ENCODE results near the gene TMEM132C. TPM values are rescaled to one million over a fixed set of nuclear protein-coding genes. Genes with fewer than 3 reads are reported as not detected.
"Not testable (repeated sequence)": the region's sequence is repeated elsewhere in the genome, so short reads cannot be mapped to it uniquely, and the experiment has no call there.

The TMEM132C gene
- total RNA-seq, 2 experiments from 2014 or later: not detected

DNA sequence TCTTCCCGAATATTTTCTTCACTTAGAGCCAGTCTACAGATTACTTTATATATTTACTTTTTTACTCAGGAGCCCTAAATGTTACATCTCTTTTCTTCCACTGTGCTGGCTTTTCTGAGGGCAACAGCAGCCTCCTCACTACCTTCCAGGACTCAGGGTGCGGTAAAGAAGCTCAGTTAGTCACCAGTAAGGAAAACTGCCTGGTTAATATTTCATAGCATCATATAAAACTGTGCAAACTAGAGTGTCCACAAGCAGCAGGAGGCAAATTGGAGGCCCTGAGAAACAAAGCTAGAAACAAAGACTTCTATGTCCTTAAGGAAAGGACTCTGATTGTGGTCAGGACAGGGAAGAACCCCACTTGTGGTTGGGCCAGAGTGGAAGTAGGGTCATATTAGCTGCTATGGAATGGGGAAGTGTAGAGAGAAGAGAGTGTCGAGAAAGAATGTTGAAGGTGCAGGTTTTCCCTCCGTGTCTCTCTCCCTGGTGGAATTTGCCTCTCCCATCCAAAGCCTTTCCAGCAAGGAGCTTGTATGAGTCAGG, 336.7 kb downstream of the TMEM132C start:
- H3K27me3 Mint-ChIP-seq (ENCODE audit: low read depth): no peaks in the 10 kb centered on the region
- CTCF ChIA-PET: no interaction called here
- no peaks in the 10 kb centered on the region for H3K4me1 Mint-ChIP-seq (ENCODE audit: low read depth)
- intact Hi-C loops (cut with micrococcal nuclease): no loop called here
- H3K9me3 Mint-ChIP-seq: no peaks in the 10 kb centered on the region
- no peaks in the 10 kb centered on the region for H3K36me3 Mint-ChIP-seq (ENCODE audit: low read depth)
- no peak for DNase-seq
- H3K4me3 Mint-ChIP-seq: no peak overlapping the region
- no peak overlapping the region for H3K27ac Mint-ChIP-seq

DNA sequence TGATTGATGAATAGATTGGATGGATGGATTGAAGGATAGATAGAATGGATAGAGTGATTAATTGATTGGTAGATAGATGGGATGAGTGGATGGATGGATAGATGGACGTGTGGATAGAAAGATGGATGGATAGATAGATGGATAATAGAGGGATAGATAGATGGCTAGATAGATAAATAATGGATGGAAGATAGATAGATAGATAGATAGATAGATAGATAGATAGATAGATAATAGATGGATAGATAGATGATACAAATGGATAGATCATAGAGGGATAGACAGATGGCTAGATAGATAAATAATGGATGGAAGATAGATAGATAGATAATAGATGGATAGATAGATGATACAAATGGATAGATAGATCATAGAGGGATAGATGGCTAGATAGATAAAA, 337.2 kb downstream of the TMEM132C start:
- CTCF ChIA-PET; H3K27ac Mint-ChIP-seq; H3K27me3 Mint-ChIP-seq (ENCODE audit: low read depth): not testable (repeated sequence)

DNA sequence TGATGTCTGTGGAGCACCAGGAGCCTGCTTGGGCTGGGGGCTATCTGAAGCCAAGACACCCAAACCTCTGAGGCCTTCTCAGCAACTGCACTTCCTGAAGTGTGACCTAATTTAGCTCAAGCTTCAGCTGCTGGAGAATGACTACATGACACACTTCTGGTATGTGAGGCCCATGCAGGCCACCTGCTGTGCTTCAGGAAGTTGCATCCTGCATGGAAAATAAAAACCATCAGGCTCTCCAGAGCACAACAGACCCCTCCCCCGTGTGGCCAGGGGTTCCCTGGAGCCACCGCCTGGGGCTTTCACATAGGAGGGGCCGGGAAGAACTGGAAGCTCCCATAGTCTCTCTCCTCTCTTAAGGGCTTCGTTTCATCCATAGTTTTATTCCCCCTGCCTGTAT, 339.1 kb downstream of the TMEM132C start:
- Mint-ChIP-seq H3K4me1 (ENCODE audit: low read depth) (no peaks in the 10 kb centered on the region), H3K4me3 (no peak overlapping the region), H3K36me3 (ENCODE audit: low read depth) (no peaks in the 10 kb centered on the region), H3K9me3 (no peaks in the 10 kb centered on the region), H3K27ac (no peak overlapping the region), H3K27me3 (ENCODE audit: low read depth) (no peaks in the 10 kb centered on the region)
- DNase-seq: no peak
- CTCF ChIA-PET: no interaction called here
- intact Hi-C loops (cut with micrococcal nuclease): no loop called here

More for the DNA sequence above, 337.2 kb downstream of the TMEM132C start:
- H3K4me1 Mint-ChIP-seq (ENCODE audit: low read depth); H3K36me3 Mint-ChIP-seq (ENCODE audit: low read depth); DNase-seq; H3K9me3 Mint-ChIP-seq; H3K4me3 Mint-ChIP-seq; intact Hi-C loops (cut with micrococcal nuclease): not testable (repeated sequence)

DNA sequence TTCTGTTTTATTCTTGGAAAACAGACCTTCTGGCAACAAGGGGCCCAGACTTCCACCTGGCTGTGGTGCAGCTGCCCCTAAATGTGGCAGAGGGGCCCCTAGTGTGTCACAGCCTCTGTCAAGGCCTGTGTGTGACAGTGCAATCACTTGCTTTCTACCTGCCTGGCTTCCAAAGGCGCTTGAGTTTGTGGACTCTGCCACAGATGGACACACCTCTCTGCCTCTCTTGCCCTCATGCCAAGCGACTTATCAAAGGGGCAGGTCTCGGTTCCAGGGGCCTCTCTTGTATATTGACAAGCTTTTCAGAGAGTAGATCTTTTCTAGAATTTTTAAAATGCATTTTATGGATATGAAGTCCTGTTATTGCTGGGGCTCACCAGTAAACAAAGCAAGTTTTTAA, 339.6 kb downstream of the TMEM132C start:
- Mint-ChIP-seq H3K36me3 (ENCODE audit: low read depth) (no peaks in the 10 kb centered on the region), H3K4me1 (ENCODE audit: low read depth) (no peaks in the 10 kb centered on the region), H3K4me3 (no peak overlapping the region), H3K27ac (no peak overlapping the region), H3K27me3 (ENCODE audit: low read depth) (no peaks in the 10 kb centered on the region), H3K9me3 (no peaks in the 10 kb centered on the region)
- intact Hi-C loops (cut with micrococcal nuclease): no loop called here
- CTCF ChIA-PET: no interaction called here
- no peak for DNase-seq

GRCh38 chr12:128606970-128607369, 340.0 kb downstream of the TMEM132C start:
- no peaks in the 10 kb centered on the region for H3K27me3 Mint-ChIP-seq (ENCODE audit: low read depth)
- CTCF ChIA-PET: no interaction called here
- H3K4me1 Mint-ChIP-seq (ENCODE audit: low read depth): no peaks in the 10 kb centered on the region
- intact Hi-C loops (cut with micrococcal nuclease): no loop called here
- H3K27ac Mint-ChIP-seq: no peak overlapping the region
- DNase-seq: no peak
- H3K9me3 Mint-ChIP-seq: no peaks in the 10 kb centered on the region
- no peak overlapping the region for H3K4me3 Mint-ChIP-seq
- no peaks in the 10 kb centered on the region for H3K36me3 Mint-ChIP-seq (ENCODE audit: low read depth)

DNA sequence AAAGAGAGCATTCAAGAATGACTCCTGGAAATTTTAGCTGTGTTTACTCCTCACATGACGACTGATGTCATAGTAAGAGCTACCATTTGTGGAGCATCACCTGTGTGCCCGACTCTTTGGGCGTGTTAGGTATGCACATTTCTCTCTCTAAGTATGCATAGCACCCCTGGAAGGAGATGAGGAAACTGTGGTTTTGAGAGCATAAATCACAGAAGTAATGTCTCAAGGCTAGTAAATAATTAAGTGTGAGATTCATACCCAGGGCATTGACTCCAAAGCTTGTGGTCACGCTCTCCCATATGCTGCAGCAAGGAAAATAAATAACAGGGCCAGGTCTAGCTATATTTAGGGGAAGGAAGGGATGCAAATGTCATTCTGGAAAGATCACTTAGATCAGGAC, 340.7 kb downstream of the TMEM132C start:
- CTCF ChIA-PET: no interaction called here
- Mint-ChIP-seq H3K9me3 (no peaks in the 10 kb centered on the region), H3K27ac (no peak overlapping the region), H3K4me3 (no peak overlapping the region), H3K36me3 (ENCODE audit: low read depth) (no peaks in the 10 kb centered on the region), H3K4me1 (ENCODE audit: low read depth) (no peaks in the 10 kb centered on the region), H3K27me3 (ENCODE audit: low read depth) (no peaks in the 10 kb centered on the region)
- intact Hi-C loops (cut with micrococcal nuclease): no loop called here
- no peak for DNase-seq

- DNase-seq: no peak
- Mint-ChIP-seq H3K27me3 (ENCODE audit: low read depth) (no peaks in the 10 kb centered on the region), H3K36me3 (ENCODE audit: low read depth) (no peaks in the 10 kb centered on the region), H3K9me3 (no peaks in the 10 kb centered on the region), H3K27ac (no peak overlapping the region), H3K4me3 (no peak overlapping the region), H3K4me1 (ENCODE audit: low read depth) (no peaks in the 10 kb centered on the region)
- CTCF ChIA-PET: no interaction called here
- intact Hi-C loops (cut with micrococcal nuclease): no loop called here
Measured at GRCh38 chr12:128609861-128610260, 342.9 kb downstream of the TMEM132C start.

DNA sequence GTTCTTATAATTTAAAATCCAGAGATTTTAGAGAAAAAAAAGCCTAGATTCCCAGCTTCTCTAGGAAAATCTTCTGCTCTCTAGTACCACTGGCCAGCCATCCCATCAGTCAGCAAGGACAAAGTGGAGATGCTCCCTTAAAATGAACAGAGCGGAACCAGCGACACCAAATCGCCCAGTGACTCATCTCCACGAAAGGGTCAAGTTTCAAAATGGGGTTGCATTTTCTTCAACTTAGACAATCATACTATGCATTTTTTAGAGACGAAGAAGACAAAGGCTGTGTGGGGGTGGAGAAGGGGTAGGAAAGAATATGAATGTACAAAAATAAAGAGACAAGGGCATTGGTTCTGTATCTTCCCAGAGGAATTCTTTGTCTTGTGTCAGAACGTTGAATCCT, 344.8 kb downstream of the TMEM132C start:
- Mint-ChIP-seq H3K27me3 (ENCODE audit: low read depth) (no peaks in the 10 kb centered on the region), H3K27ac (no peak overlapping the region), H3K36me3 (ENCODE audit: low read depth) (no peaks in the 10 kb centered on the region), H3K4me1 (ENCODE audit: low read depth) (no peaks in the 10 kb centered on the region), H3K4me3 (no peak overlapping the region), H3K9me3 (no peaks in the 10 kb centered on the region)
- intact Hi-C loops (cut with micrococcal nuclease): no loop called here
- DNase-seq: no peak
- CTCF ChIA-PET: no interaction called here

DNA sequence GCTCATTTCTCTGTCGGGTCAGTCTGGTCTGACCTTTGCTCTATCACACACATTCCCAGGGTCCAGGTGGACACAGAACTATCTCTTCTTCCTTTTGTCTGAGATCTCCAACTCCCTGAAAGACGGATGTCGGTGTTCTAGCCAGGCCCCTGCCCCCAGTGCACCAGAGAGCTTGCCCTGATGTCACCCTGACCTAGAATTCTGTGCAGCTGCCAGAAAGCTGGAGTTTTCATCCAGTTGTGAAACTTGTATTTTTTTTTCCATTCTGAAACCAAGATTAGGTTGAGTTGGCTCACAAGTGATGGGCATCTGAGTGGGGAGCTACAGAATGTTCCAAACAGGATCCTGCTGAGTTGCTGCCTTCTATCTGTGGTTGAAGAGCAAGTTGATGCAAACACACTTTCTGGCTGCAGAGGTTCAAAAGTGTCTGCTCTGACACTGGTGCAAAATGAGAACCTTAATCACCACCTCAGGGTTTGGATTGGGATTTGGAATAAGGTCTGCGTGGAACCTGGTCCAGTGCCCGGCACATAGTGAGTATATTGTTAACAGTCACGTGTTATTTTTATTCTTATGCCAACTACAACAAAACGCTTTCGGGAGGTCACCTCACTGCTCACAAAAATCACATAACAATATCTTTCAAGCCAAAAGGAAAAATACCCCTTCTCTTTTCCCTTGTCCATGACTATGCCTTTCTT, 345.3 kb downstream of the TMEM132C start:
- intact Hi-C loops (cut with micrococcal nuclease): no loop called here
- Mint-ChIP-seq H3K36me3 (ENCODE audit: low read depth) (no peaks in the 10 kb centered on the region), H3K4me3 (no peak overlapping the region), H3K9me3 (no peaks in the 10 kb centered on the region), H3K27ac (no peak overlapping the region), H3K27me3 (ENCODE audit: low read depth) (no peaks in the 10 kb centered on the region), H3K4me1 (ENCODE audit: low read depth) (no peaks in the 10 kb centered on the region)
- no peak for DNase-seq
- CTCF ChIA-PET: no interaction called here

DNA sequence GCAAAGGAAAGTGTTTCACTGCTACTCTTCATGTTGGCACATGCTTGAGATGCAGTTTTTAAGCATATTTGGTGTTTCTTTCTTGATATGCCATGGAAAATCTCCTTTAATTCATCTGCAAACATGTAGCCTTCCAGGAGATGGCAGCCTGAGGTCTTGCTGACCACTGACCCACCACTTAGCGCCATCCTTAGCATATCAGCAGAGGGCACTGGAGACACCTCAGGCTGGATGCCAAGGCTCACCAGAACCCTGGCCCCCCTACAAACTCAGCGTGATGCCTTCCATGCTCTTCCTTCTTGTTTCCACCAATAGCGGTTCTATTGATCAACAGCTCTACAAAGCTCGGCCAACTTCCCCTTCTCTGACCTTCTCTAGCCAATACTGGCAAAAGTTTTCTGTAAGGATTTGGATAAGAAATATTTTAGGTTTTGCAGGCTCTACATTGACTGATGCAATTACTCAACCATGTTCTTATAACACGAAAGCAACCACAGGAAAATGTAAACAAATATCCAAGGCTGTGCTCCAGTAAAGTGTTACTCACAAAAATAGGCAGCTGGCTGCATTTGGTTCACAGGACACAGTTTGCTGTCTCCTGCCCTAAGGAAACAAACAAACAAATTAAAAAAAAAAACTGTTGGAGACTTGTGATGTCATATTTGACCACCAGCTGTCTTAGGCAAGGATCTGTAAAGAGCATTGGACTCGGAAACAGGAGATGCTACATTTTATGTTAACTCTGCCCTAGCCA, 347.0 kb downstream of the TMEM132C start:
- CTCF ChIA-PET: no interaction called here
- Mint-ChIP-seq H3K27me3 (ENCODE audit: low read depth) (no peaks in the 10 kb centered on the region), H3K9me3 (no peaks in the 10 kb centered on the region), H3K4me3 (no peak overlapping the region), H3K36me3 (ENCODE audit: low read depth) (no peaks in the 10 kb centered on the region), H3K4me1 (ENCODE audit: low read depth) (no peaks in the 10 kb centered on the region), H3K27ac (no peak overlapping the region)
- no peak for DNase-seq
- intact Hi-C loops (cut with micrococcal nuclease): no loop called here

DNA sequence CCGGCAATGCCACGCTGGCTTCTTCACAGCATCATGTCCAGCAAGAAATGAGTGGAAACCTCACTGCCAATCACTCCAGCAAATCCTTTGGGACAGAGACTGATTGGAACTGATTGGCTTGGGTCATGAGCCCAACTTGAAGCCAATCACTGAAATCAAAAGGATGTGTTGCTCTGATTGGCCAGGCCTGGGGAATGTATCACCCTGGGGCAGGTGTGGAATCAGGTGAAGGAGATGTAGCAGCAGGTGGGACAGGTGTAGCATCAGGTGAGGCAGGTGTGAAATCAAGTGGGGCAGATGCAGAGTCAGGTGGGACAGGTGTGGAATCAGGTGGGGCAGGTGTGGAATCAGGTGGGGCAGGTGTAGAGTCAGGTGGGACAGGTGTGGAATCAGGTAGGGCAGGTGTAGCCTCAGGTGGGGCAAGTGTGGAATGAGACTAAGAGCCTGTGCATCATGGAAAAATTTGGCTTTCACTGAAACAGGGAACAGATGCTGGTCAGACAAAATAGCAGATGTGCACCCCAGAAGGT, 350.4 kb downstream of the TMEM132C start:
- CTCF ChIA-PET: no interaction called here
- no peak for DNase-seq
- Mint-ChIP-seq H3K9me3 (no peaks in the 10 kb centered on the region), H3K36me3 (ENCODE audit: low read depth) (no peaks in the 10 kb centered on the region), H3K4me1 (ENCODE audit: low read depth) (no peaks in the 10 kb centered on the region), H3K4me3 (no peak overlapping the region), H3K27ac (no peak overlapping the region), H3K27me3 (ENCODE audit: low read depth) (no peaks in the 10 kb centered on the region)
- intact Hi-C loops (cut with micrococcal nuclease): no loop called here

- Mint-ChIP-seq H3K36me3 (ENCODE audit: low read depth) (no peaks in the 10 kb centered on the region), H3K4me1 (ENCODE audit: low read depth) (no peaks in the 10 kb centered on the region), H3K9me3 (peaks cover 3% of the 10 kb centered on the region), H3K4me3 (no peak overlapping the region), H3K27ac (no peak overlapping the region), H3K27me3 (ENCODE audit: low read depth) (no peaks in the 10 kb centered on the region)
- DNase-seq: no peak
- intact Hi-C loops (cut with micrococcal nuclease): no loop called here
- CTCF ChIA-PET: no interaction called here
Measured at GRCh38 chr12:128619263-128619662, 352.3 kb downstream of the TMEM132C start.

GRCh38 chr12:128621304-128621703, 354.3 kb downstream of the TMEM132C start:
- Mint-ChIP-seq H3K9me3 (peaks cover 10% of the 10 kb centered on the region), H3K27me3 (ENCODE audit: low read depth) (no peaks in the 10 kb centered on the region), H3K27ac (no peak overlapping the region), H3K36me3 (ENCODE audit: low read depth) (no peaks in the 10 kb centered on the region), H3K4me1 (ENCODE audit: low read depth) (no peaks in the 10 kb centered on the region), H3K4me3 (no peak overlapping the region)
- no peak for DNase-seq
- CTCF ChIA-PET: no interaction called here
- intact Hi-C loops (cut with micrococcal nuclease): no loop called here
